ENCODE results near the gene WNT7B. TPM values are rescaled to one million over a fixed set of nuclear protein-coding genes. Genes with fewer than 3 reads are reported as not detected.

Gene WNT7B
- total and polyA plus RNA-seq, 2 of the 8 experiments (the other 6 are each of a cell fraction or from before 2014, with no cell fraction given): 0.14 to 0.24 TPM

DNA sequence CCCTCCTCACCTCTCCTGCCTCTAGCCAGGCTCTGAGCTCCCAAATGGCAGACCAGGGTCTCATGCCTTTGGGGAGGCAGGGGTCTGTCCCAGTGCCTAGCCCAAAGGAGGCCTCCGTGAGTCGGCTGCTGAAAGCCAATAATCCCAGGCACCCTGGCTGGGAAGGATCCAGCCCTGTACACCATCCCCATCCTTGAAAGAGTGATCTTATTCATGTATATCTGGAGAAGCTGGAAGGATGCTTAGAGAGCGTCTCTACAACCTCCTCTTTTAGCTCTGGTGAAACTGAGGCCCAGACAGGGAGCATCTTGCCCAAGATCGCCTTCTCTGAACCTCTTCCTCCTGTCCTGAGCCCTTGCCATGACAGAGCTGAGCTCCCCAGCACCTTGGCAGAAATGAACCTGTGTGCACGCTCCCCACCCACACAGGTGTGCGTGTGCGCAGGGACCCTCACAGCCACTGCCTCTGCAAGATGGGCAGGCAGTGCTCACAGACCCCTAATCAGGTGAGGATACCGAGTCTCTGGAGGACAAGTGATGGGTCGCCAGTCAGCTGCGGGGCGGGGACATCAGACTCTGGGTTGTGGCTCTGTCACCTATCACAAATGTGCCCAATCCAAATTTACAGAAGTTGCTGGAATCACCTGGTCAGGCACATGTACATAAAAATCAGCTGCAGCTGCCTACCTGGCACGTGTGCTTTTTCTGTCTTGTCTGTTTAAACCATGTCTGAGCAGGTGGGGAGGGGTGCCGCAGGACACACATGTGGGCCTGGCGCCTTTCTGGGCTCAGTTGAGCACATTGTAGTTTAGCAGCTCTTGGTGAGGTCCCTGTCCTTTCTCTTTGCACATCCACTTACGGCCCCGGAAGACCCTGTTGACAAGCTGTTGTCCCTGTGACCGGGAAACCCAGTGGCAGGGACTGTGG, 49.3 kb upstream of the WNT7B start:
- peak overlapping the region in 2 of 4 experiments; percentile 51 to 62; a peak in 1 of 8 replicates for H3K4me3 ChIP-seq (ENCODE audit: extremely low read depth in 1 of 4, insufficient read depth in 2 of 4, low read depth in 3 of 4, low read length in 4 of 4)
- no peak overlapping the region for H3K4ac ChIP-seq (replicated peaks; ENCODE audit: insufficient read length, low read depth, low read length)
- 91% methylated on average over 17 of the region's 17 CpGs; no CpG with 5 or more reads in 1 of the 2 experiments for WGBS, 2 experiments (ENCODE audit: extremely low coverage in 1 of 2, insufficient coverage in 1 of 2, insufficient read length in 1 of 2, insufficient replicate concordance in 2 of 2, low coverage in 1 of 2, low lambda C conversion rate in 2 of 2, missing lambda C conversion rate in 1 of 2)
- H3K79me1 ChIP-seq (ENCODE audit: low read depth, low read length): no peaks in the 10 kb centered on the region
- H2AK5ac ChIP-seq (ENCODE audit: low read depth, low read length): no peak overlapping the region
- FAIRE-seq (no peak), DNase-seq (ENCODE audit: low read depth in 1 of 2, low spot score in 2 of 2) (no peak)
- no peak overlapping the region for H2BK20ac ChIP-seq (ENCODE audit: low read length)
- POLR2A ChIA-PET (ENCODE audit: partially characterized antibody): interaction anchor here (0.8 to 1.2 kb wide), 3 partner anchors 12 to 25 kb away, joined by 3 to 6 read pairs (median 3); no protein-coding TSS in a partner anchor
- H3K56ac ChIP-seq (replicated peaks; ENCODE audit: insufficient read length, low read depth, low read length): no peak overlapping the region
- no peak overlapping the region for H4K91ac ChIP-seq (replicated peaks; ENCODE audit: insufficient read length, low read length)
- H3K18ac ChIP-seq (ENCODE audit: extremely low read depth, low read length): no peak overlapping the region
- peaks cover 4% of the 10 kb centered on the region; the same call in 1 of the 2 replicates for H3K23me2 ChIP-seq (ENCODE audit: low read depth, low read length)
- H3K9me3 ChIP-seq (ENCODE audit: insufficient read depth in 2 of 2, low read depth in 1 of 2, low read length in 1 of 2): no peaks in the 10 kb centered on the region
- H3K79me2 ChIP-seq (ENCODE audit: control insufficient read depth in 1 of 2, insufficient read depth in 2 of 2, low read length in 2 of 2): no peaks in the 10 kb centered on the region
- peaks cover 10 to 47% (median 35%) of the 10 kb centered on the region in 4 experiments for H3K27me3 ChIP-seq (replicated peaks in 1 of 4; ENCODE audit: control insufficient read depth in 3 of 4, extremely low read depth in 1 of 4, insufficient read depth in 3 of 4, low read length in 3 of 4)
- H3K4me1 ChIP-seq (replicated peaks in 1 of 4; ENCODE audit: control insufficient read depth in 3 of 4, insufficient read depth in 4 of 4, low read length in 3 of 4): peaks cover 0 to 12% (median 3%) of the 10 kb centered on the region in 4 experiments; a peak in 5 of 7 replicates
- no peak overlapping the region for H2BK120ac ChIP-seq (replicated peaks; ENCODE audit: low read depth, low read length)
- H3K23ac ChIP-seq (ENCODE audit: insufficient read length): no peak overlapping the region
- H2BK12ac ChIP-seq (ENCODE audit: low read depth, low read length): peak overlapping the region; percentile 61; the same call in 1 of the 2 replicates
- CTCF ChIA-PET (ENCODE audit: partially characterized antibody): interaction anchor here (1.1 to 4.2 kb wide), 8 partner anchors 8 to 74 kb away, joined by 3 to 23 read pairs (median 5); no protein-coding TSS in a partner anchor
- no peaks in the 10 kb centered on the region for H3K36me3 ChIP-seq (ENCODE audit: control insufficient read depth in 2 of 4, insufficient read depth in 4 of 4, low read length in 3 of 4)
- no peak overlapping the region for H2BK15ac ChIP-seq (ENCODE audit: low read length)
- H2AFZ ChIP-seq (ENCODE audit: low read length): no peak overlapping the region
- no peak overlapping the region for H3K27ac ChIP-seq (ENCODE audit: low read depth, low read length)
- peak overlapping the region in 1 of 4 experiments; percentile 7; a peak in 1 of 7 replicates for H3K9ac ChIP-seq (replicated peaks in 1 of 4; ENCODE audit: extremely low read depth in 1 of 4, low read depth in 3 of 4, low read length in 3 of 4)
- H3K4me2 ChIP-seq (ENCODE audit: insufficient read depth in 1 of 2, low read depth in 2 of 2, low read length in 2 of 2): peak overlapping the region; percentile 55 to 88; a peak in 2 of 4 replicates
- no peak overlapping the region for H3K14ac ChIP-seq (ENCODE audit: insufficient read length)
- no peak overlapping the region for H4K5ac ChIP-seq (ENCODE audit: insufficient read length, low read depth, low read length)
- H4K20me1 ChIP-seq (replicated peaks in 1 of 2; ENCODE audit: control insufficient read depth in 1 of 2, insufficient read depth in 2 of 2, low read length in 2 of 2): no peaks in the 10 kb centered on the region
- no peak overlapping the region; the same call in 1 of the 2 replicates for H4K8ac ChIP-seq (ENCODE audit: extremely low read depth, insufficient read depth, low read length)
- no peak overlapping the region for H2BK5ac ChIP-seq (ENCODE audit: low read depth, low read length)
- TF ChIP-seq RXRA (IDR thresholded peaks at IDR 0.05; ENCODE audit: insufficient read depth, low read depth, low read length) (no peak), BACH1 (IDR thresholded peaks at IDR 0.05; ENCODE audit: low read length) (no peak), ZNF274 (IDR thresholded peaks at IDR 0.05; ENCODE audit: borderline replicate concordance, extremely low read depth, low read length) (no peak), RFX5 (IDR thresholded peaks at IDR 0.05; ENCODE audit: borderline replicate concordance, low read depth, low read length) (no peak), SAP30 (IDR thresholded peaks at IDR 0.05; ENCODE audit: insufficient read depth, insufficient replicate concordance, low read length) (no peak), CHD2 (IDR thresholded peaks at IDR 0.05; ENCODE audit: low read length) (no peak), BCL11A (IDR thresholded peaks at IDR 0.05; ENCODE audit: low read depth in 2 of 2, low read length in 2 of 2) (no peak), KDM1A (IDR thresholded peaks at IDR 0.05; ENCODE audit: borderline replicate concordance, low read length) (no peak), NRF1 (IDR thresholded peaks at IDR 0.05; ENCODE audit: low read depth, low read length) (no peak)
- TF ChIP-seq, protein P1, sequence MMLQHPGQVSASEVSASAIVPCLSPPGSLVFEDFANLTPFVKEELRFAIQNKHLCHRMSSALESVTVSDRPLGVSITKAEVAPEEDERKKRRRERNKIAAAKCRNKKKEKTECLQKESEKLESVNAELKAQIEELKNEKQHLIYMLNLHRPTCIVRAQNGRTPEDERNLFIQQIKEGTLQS (IDR thresholded peaks at IDR 0.05; ENCODE audit: insufficient read depth, low read depth, low read length): no peak
